Stimulated activated CD4-positive, alpha-beta T cell treated with anti-CD3 and anti-CD28 coated beads, Interleukin-15, amount 100 ng/mL, for 48 hours (primary cell): Measurements from ENCODE around the gene GRID1.
A peak's percentile ranks its signal among the peaks of the same experiment; 100 is the strongest.

ENCODE experiments used
- DNase-seq, 2 donors: peaks; one replicate each; pipeline ENCODE4 v3.0.0-alpha.2; 2020; ENCODE audit warnings: low read depth in 2 of 2

GRID1 gene

GRCh38 chr10:86366033-86366901 lies at the start of gene GRID1:
GRID1 (minus strand) TSS chr10:86366795.
- DNase-seq, result no peak

GRCh38 chr10:86415583-86415982 lies 49.0 kb upstream of the GRID1 start:
- DNase-seq, result no peak

- no peak for DNase-seq
These were observed 48.5 kb upstream of the GRID1 start for GRCh38 chr10:86415116-86415515.

GRCh38 chr10:86413046-86413728 lies 46.6 kb upstream of the GRID1 start:
- DNase-seq, result no peak

GRCh38 chr10:86411852-86412560 lies 45.4 kb upstream of the GRID1 start:
- no peak for DNase-seq

- DNase-seq, result peak in 1 of 2 donors; percentile 29
These were observed 44.8 kb upstream of the GRID1 start for GRCh38 chr10:86411281-86411841.

GRCh38 chr10:86410542-86411124 lies 44.0 kb upstream of the GRID1 start:
- no peak for DNase-seq

GRCh38 chr10:86409183-86409582 lies 42.6 kb upstream of the GRID1 start:
- DNase-seq, result no peak

- no peak for DNase-seq
These were observed 36.7 kb upstream of the GRID1 start for GRCh38 chr10:86403183-86403797.

GRCh38 chr10:86402283-86402941 lies 35.8 kb upstream of the GRID1 start:
- DNase-seq, result no peak

GRCh38 chr10:86401588-86402282 lies 35.1 kb upstream of the GRID1 start:
- no peak for DNase-seq

GRCh38 chr10:86400705-86401587 lies 34.4 kb upstream of the GRID1 start:
- DNase-seq, result peak; percentile 64 to 69

- peak; percentile 91 to 94 for DNase-seq
These were observed 33.5 kb upstream of the GRID1 start for GRCh38 chr10:86399879-86400704.

GRCh38 chr10:86399514-86399878 lies 32.9 kb upstream of the GRID1 start:
- DNase-seq, result no peak

- DNase-seq, result no peak
These were observed 30.5 kb upstream of the GRID1 start for GRCh38 chr10:86397120-86397519.

- DNase-seq, result no peak
These were observed 27.4 kb upstream of the GRID1 start for GRCh38 chr10:86393862-86394455.

GRCh38 chr10:86393362-86393761 lies 26.8 kb upstream of the GRID1 start:
- no peak for DNase-seq

- DNase-seq, result no peak
These were observed 26.1 kb upstream of the GRID1 start for GRCh38 chr10:86392723-86393094.
